A549 treated with AZD9567 at 1 μM for 4 hours (cell line): Measurements from ENCODE around the gene HSD17B1. TPM values are rescaled to one million over a fixed set of nuclear protein-coding genes. Genes with fewer than 3 reads are reported as not detected.

Source experiments
- total RNA-seq: library from RNA; stranded (reverse); fragments of 200-300 nt; extraction: Qiagen RNA extraction; gene quantifications from 5 replicates; pipeline ENCODE4 v1.2.3, GENCODE V29; 2022; ENCODE audit not compliant: insufficient read depth

Gene HSD17B1, protein sequence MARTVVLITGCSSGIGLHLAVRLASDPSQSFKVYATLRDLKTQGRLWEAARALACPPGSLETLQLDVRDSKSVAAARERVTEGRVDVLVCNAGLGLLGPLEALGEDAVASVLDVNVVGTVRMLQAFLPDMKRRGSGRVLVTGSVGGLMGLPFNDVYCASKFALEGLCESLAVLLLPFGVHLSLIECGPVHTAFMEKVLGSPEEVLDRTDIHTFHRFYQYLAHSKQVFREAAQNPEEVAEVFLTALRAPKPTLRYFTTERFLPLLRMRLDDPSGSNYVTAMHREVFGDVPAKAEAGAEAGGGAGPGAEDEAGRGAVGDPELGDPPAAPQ
- 1.4 to 1.8 TPM (median 1.7 TPM) in 4 of 5 replicates, not detected in the other for total RNA-seq

DNA sequence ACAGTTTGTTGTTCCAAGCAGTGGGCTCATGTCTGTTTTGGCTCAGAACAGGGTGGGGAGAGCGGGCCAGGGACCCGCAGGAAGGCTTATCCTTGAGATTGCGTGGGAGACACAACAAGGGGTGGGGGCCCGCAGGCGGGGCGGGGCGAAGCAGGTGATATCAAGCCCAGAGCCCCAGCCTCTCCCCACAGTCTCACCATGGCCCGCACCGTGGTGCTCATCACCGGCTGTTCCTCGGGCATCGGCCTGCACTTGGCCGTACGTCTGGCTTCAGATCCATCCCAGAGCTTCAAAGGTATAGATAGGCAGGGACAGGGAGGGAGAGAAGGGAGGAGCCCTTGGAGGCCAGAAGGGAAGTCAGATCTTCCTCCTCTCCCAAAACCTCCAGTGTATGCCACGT lies at the start of gene HSD17B1:
HSD17B1 (plus strand) TSS at position 188 of the 400 bp plus-strand sequence; CDS start at position 199, 11 bp downstream.

DNA sequence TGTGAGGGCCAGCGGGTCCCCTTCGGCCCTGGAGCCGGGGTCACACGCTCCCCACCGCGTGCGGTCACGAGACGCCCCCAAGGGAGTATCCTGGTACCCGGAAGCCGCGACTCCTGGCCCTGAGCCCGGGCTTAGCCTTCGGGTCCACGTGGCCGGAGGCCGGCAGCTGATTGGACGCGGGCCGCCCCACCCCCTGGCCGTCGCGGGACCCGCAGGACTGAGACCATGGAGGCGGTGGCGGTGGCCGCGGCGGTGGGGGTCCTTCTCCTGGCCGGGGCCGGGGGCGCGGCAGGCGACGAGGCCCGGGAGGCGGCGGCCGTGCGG lies 16.7 kb upstream of the HSD17B1 start, which contains the start of gene NAGLU:
NAGLU (plus strand) TSS at position 194 of the 324 bp plus-strand sequence; CDS start at position 226, 32 bp downstream.

DNA sequence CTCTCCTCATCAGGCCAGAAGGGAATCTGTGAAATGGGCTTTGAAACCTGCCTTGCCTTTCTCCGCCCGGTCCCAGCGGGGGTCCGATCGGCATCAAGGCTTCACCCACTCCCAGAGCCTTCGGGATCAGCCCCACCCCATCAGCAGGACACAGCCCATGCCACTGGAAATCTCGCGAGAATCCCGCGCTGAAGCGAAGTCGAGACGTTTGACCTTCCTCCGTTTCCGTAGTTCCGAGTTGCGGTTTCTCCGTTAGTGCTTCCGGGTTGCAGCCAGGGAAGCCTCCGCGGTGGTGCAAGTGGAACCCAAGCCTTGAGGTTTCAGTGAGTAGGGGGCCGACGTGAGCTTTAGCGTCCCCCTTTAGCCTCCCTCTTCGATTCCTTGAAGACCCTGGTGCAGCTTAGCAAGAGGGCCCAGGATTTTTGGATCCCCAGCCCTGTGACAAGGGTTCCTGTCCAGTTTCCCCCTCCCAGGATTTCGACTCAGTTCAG lies 9.2 kb downstream of the HSD17B1 start, which contains the start of gene COASY:
COASY (plus strand) TSS at position 252 of the 491 bp plus-strand sequence. CDS start 475 bp downstream, outside the sequence.

DNA sequence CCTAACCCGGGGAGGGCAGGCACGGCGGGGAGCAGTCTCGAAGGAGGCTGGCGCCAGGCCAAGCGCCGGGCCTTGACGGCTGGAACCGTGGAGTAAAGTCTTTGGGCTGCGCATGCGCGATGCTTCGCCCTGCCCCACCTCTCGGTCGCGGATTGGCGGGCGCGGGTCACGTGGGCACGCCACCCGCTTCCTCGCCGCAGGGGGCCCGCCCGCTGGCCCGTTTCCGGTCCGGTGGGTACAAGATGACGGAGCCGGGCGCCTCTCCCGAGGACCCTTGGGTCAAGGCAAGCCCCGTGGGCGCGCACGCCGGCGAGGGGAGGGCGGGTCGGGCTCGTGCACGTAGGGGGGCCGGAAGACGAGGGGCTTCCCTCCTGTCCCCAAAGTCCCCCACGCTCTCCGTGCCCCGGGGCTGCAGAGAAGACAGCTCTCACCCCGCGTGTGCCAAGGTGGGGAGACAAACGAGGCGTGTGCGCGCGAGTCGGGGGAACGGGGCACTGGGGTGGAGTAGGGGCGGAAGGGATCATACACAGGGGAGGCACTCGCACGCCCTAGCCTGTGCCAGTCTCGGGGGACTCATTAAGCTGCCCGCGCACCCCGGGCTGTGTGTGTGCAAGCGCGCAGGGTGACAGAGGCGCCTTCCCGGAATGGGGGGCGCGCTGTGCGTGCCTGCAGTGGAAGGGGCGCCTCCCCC lies 14.3 kb downstream of the HSD17B1 start, which contains the start of gene MLX:
MLX (plus strand) TSS at position 218 of the 691 bp plus-strand sequence; CDS start at position 243, 25 bp downstream.

DNA sequence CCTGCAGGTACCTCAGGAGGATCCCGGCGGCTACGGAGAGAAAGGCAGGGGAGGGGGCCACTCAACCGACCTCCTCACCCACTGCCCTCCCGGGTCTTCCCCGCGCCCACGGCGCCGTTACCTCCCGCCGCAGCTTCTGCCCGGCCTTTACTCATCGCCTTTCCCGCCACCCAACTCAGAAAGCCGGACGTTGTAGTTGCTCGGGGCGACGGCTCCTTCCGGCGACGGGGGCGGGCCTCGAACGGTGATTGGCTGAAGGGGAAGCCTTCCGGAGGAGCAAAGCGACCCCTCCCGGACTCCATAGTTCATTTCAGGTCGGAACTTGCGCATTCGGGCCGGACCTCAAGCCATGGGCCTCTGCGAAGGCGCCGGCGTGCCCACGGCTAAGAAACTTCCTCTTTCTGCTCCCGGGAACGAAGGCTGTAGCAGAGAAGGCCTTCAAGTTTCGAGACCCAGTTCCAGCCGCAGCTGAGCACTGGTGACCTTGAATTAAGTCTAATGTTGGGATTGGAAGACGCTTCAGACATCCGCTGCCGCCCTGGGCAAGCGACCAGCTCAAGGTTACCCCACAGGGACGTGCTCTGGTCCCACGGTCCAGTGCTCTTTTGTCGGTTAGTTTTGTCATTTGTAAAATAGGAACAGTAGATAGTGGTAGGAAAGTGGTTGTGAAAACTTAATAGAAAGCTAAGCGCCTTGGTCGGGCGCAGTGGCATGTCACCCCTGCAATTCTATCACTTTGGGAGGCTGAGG lies 25.0 kb downstream of the HSD17B1 start, which contains the start of gene PSMC3IP:
PSMC3IP (minus strand) TSS at position 198 of the 750 bp plus-strand sequence; CDS start at position 155, 43 bp downstream.

Other genes starting within 250 kb of the HSD17B1 start
- 67.5 to 78.4 TPM (median 69.2 TPM) in 5 replicates for gene STAT3, start 164.5 kb upstream of the HSD17B1 start, total RNA-seq
- 369 to 442 TPM (median 394 TPM) in 5 replicates for gene CAVIN1, start 129.7 kb upstream of the HSD17B1 start, total RNA-seq
- 35.3 to 42.8 TPM (median 36.6 TPM) in 5 replicates for gene ATP6V0A1, start 94.0 kb upstream of the HSD17B1 start, total RNA-seq
- gene NAGLU, start 16.7 kb upstream of the HSD17B1 start, total RNA-seq, result 30.0 to 49.1 TPM (median 45.8 TPM) in 5 replicates
- gene COASY, start 9.2 kb downstream of the HSD17B1 start, total RNA-seq, result 96.7 to 132 TPM (median 120 TPM) in 5 replicates
- gene MLX, start 14.2 kb downstream of the HSD17B1 start, total RNA-seq, result 60.3 to 64.2 TPM (median 63.2 TPM) in 5 replicates
- 33.7 to 40.5 TPM (median 36.2 TPM) in 5 replicates for gene PSMC3IP, start 24.8 kb downstream of the HSD17B1 start, total RNA-seq
- gene RETREG3, start 56.5 kb downstream of the HSD17B1 start, total RNA-seq, result 26.7 to 33.0 TPM (median 28.0 TPM) in 5 replicates
- 143 to 167 TPM (median 150 TPM) in 5 replicates for gene TUBG1, start 56.8 kb downstream of the HSD17B1 start, total RNA-seq
- 17.8 to 25.5 TPM (median 24.6 TPM) in 5 replicates for gene TUBG2, start 106.4 kb downstream of the HSD17B1 start, total RNA-seq
- gene PLEKHH3, start 124.1 kb downstream of the HSD17B1 start, total RNA-seq, result 14.7 to 17.2 TPM (median 15.3 TPM) in 5 replicates
- gene CCR10, start 128.9 kb downstream of the HSD17B1 start, total RNA-seq, result 0.25 to 2.1 TPM (median 0.44 TPM) in 5 replicates
- gene CNTNAP1, start 129.6 kb downstream of the HSD17B1 start, total RNA-seq, result 5.1 to 6.3 TPM (median 5.7 TPM) in 5 replicates
- 6.6 to 12.7 TPM (median 12.2 TPM) in 5 replicates for gene EZH1, start 192.1 kb downstream of the HSD17B1 start, total RNA-seq
- gene RAMP2, start 208.3 kb downstream of the HSD17B1 start, total RNA-seq, result 0.37 to 0.91 TPM (median 0.82 TPM) in 4 of 5 replicates, not detected in the other
- gene VPS25, start 220.5 kb downstream of the HSD17B1 start, total RNA-seq, result 120 to 147 TPM (median 124 TPM) in 5 replicates
- gene WNK4, start 227.7 kb downstream of the HSD17B1 start, total RNA-seq, result 1.3 to 2.0 TPM (median 1.8 TPM) in 4 of 5 replicates, not detected in the other
- gene COA3, start 245.8 kb downstream of the HSD17B1 start, total RNA-seq, result 123 to 134 TPM (median 124 TPM) in 5 replicates
- gene CNTD1, start 245.9 kb downstream of the HSD17B1 start, total RNA-seq, result 0.06 to 0.19 TPM (median 0.06 TPM) in 4 of 5 replicates, not detected in the other